Measurements from ENCODE around the gene SEMA3C.

GRCh38 chr7:80779456-80779855 lies 139.4 kb downstream of the SEMA3C start:
- TF ChIP-seq, protein P1, sequence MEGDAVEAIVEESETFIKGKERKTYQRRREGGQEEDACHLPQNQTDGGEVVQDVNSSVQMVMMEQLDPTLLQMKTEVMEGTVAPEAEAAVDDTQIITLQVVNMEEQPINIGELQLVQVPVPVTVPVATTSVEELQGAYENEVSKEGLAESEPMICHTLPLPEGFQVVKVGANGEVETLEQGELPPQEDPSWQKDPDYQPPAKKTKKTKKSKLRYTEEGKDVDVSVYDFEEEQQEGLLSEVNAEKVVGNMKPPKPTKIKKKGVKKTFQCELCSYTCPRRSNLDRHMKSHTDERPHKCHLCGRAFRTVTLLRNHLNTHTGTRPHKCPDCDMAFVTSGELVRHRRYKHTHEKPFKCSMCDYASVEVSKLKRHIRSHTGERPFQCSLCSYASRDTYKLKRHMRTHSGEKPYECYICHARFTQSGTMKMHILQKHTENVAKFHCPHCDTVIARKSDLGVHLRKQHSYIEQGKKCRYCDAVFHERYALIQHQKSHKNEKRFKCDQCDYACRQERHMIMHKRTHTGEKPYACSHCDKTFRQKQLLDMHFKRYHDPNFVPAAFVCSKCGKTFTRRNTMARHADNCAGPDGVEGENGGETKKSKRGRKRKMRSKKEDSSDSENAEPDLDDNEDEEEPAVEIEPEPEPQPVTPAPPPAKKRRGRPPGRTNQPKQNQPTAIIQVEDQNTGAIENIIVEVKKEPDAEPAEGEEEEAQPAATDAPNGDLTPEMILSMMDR (conservative IDR thresholded peaks at IDR 0.05 in 1 of 2, IDR thresholded peaks at IDR 0.05 in 1 of 2; ENCODE audit: low read depth in 1 of 2, low read length in 2 of 2): no peak
- TF ChIP-seq EZH2 (IDR thresholded peaks at IDR 0.05; ENCODE audit: low read length, missing control alignments): no peak
